Activated CD8-positive, alpha-beta memory T cell treated with anti-CD3 and anti-CD28 coated beads, Interleukin-2, amount 50 U/mL, for 48 hours (primary cell): ENCODE results near the gene LARGE2.

Experiments
- DNase-seq: peaks from one replicate; pipeline ENCODE4 v3.0.0-alpha.2; 2020

LARGE2 gene

GRCh38 chr11:45930951-45931570, 8.6 kb downstream of the LARGE2 start:
- DNase-seq = no peak

GRCh38 chr11:45931739-45932138, 9.3 kb downstream of the LARGE2 start:
- DNase-seq = no peak

- DNase-seq = no peak
Observed at GRCh38 chr11:45932217-45932616, 9.8 kb downstream of the LARGE2 start.

DNA sequence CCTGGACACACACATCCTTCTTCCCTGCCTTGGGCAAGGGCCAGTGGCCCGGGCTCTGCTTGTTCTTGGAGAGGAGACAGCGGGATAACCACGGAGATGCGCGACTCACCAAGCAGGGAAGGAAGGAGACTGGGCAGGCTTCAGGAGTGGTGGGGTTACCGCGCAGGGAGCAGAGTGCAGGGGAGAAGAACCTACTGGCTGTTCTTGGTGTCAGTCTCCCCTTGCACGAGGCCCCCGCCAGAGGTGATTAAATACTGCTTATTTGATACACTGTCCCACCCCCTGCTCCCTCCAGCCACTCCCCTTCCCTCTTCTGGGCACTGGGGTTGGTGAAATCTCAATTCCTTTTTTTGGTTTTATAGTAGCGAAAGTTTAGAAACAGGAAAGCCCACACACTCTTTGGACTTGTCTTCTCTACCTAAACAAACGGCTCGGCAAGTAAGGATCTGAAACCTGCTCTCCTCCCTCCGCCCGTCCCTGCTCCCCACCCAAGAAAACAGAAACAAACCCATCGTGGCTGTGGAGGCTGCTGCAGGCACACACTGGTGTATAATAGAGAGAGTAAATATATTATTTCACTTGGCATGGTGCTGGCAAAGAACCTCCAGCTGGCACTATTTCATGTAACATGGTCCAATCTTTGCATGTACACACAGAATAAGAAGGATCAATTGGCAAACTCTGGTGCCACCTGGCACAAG, 10.8 kb downstream of the LARGE2 start:
- DNase-seq = no peak

GRCh38 chr11:45933846-45934579, 11.6 kb downstream of the LARGE2 start:
- no peak for DNase-seq

GRCh38 chr11:45934580-45935318, 12.3 kb downstream of the LARGE2 start:
- DNase-seq = no peak

GRCh38 chr11:45935349-45936064, 13.1 kb downstream of the LARGE2 start:
- no peak for DNase-seq

DNA sequence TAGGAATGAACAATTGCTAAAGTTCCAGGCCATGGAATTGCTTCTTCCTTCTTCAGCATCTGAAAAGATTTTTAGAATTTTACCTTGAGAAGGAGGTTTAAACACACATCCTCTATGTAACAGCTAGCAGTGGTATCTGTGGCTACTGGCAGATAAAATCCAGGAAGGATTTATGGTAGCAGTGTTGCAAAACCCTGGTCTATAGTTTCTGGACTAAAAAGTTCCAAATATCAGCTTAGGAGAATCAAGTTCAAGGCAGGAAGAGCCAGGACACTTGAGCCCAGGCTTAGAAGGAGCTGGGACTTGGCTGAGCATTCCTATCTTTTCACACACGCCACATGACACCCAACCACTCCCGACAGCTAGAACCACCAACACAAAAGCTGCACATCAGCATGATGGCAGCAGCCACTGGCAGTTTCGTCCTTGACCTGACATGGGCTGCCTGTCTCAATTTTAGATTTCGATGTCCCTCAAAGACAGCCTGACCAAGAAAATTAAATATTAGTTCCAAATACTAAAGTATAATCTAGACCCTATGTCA, 14.1 kb downstream of the LARGE2 start:
- no peak for DNase-seq

DNA sequence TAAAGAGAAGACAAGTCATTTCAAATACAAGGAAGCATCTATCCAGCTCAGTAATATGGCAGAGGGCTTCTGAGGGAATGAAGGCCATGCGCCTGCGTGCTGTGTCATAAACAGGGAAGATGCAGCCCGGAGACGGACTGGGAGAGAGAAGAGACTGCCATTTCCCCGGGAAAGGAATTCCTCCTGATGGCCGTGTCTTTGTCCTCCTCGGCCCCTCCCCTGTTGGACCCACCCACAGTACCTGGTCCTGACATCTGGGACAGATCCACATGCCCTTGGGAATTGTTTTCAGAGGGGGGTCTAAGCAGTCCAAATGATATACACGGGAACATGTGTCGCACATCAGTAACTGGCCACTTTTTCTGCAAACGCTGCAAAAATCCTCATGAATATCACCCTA, 15.5 kb downstream of the LARGE2 start:
- no peak for DNase-seq

DNA sequence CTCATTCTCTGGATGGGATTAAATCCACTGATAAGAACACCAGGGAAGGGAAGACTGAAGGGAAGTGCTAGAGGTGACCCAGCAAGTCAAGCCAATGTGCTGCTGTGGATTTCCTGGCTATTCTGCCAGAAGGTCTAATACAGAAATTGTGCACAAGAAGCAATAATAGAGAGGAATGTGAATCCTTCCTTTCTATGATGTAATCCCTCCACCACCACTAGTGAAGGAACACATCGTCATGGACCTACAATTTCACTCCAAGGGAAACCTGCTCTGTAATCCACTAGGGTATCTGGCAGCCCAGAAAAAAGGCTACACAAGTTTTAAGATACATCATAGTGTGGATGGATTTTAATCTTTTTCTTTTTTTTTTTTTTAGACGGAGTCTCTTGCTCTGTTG, 17.4 kb downstream of the LARGE2 start:
- DNase-seq = no peak

GRCh38 chr11:45941285-45941684, 18.8 kb downstream of the LARGE2 start:
- DNase-seq = no peak

GRCh38 chr11:45942381-45942780, 19.9 kb downstream of the LARGE2 start:
- no peak for DNase-seq

- no peak for DNase-seq
Observed at GRCh38 chr11:45945397-45945999, 23.0 kb downstream of the LARGE2 start.

- no peak for DNase-seq
Observed at GRCh38 chr11:45947885-45948284, 25.4 kb downstream of the LARGE2 start.

- DNase-seq = no peak
Observed at GRCh38 chr11:45948356-45948755, 25.9 kb downstream of the LARGE2 start.

DNA sequence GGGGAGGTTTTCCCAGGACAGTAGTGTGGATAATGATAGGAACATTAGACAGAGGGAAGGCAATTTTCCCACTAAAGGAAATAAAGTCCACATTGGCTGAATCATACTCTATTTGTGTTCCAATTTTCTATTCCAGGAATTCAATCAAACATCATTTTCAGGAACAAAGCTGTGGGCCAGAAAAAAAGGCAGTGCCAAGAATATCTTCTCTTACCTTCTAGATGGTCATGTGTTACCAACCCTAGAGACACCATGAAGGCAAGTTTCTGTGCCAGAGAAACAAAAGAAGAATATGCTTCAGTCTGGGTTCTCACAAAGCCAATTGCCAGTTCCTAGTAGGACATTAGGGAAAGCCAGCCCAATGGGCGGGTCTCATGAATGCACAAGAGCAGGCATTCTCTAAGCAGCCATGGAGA, 27.5 kb downstream of the LARGE2 start:
- no peak for DNase-seq

GRCh38 chr11:45959851-45960250, 37.4 kb downstream of the LARGE2 start:
- no peak for DNase-seq

- DNase-seq = no peak
Observed at GRCh38 chr11:45960387-45961095, 38.1 kb downstream of the LARGE2 start.

GRCh38 chr11:45961751-45962240, 39.3 kb downstream of the LARGE2 start:
- no peak for DNase-seq

- peak; percentile 62 for DNase-seq
Observed at GRCh38 chr11:45964911-45965389, 42.5 kb downstream of the LARGE2 start.

GRCh38 chr11:45967506-45967905, 45.0 kb downstream of the LARGE2 start:
- no peak for DNase-seq
